Fibroblast of pulmonary artery (primary cell): Measurements from ENCODE around the gene ZNF628.
"Not testable (repeated sequence)": the region's sequence is repeated elsewhere in the genome, so short reads cannot be mapped to it uniquely, and the experiment has no call there.

Experiments
- DNase-seq: peaks from one replicate; pipeline ENCODE4 v3.0.0-alpha.2; 2010; ENCODE audit warnings: low read depth
- H3K4me3 ChIP-seq: replicated peaks from 2 replicates; pipeline ENCODE4 v1.5.1; 2011; ENCODE audit warnings: low read depth, mild to moderate bottlenecking, control low read depth, low read length, moderate library complexity
- CTCF ChIP-seq: IDR thresholded peaks from 2 replicates; pipeline ENCODE4 v1.5.1; 2011; ENCODE audit warnings: mild to moderate bottlenecking, control low read depth, low read length, inconsistent platforms; ENCODE audit errors: missing control alignments

ZNF628 gene

GRCh38 chr19:55443045-55443823 is 33.2 kb upstream of the ZNF628 start, which contains the start of gene SHISA7:
SHISA7 (minus strand) TSS chr19:55443300; CDS start chr19:55442863, 437 bp downstream.
- no peak for TF ChIP-seq CTCF
- DNase-seq: no peak
- H3K4me3 ChIP-seq: no peak within 1 kb of the TSS

DNA sequence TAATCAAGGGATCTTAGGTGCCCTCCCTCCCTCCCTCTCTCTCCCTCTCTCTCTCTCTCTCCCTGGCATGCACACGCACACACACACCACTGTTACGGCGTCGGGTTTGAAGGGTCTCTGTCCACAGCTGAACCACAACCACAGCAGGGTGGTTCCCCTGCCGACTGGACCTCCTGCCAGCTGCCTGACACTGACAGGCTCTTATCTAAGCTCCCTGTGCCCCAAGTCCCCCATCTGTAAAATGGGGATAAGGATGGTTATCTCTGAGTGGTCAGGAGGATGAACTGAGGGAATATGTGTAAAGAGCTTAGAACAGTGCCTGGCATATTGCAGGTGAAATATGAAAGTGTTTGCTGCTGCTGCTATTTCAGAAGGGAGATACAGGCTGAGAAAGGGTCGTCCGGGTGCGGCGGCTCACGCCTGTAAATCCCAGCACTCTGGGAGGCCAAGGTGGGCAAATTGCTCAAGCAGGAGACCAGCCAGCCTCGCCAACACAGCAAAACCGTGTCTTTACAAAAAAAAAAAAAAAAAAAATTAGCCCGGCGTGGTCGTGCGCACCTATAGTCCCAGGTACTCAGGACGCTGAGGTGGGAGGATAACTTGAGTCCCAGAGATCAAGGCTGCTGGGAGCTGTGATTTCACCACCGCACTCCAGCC is 32.5 kb upstream of the ZNF628 start:
- no peak for DNase-seq
- H3K4me3 ChIP-seq: no peak overlapping the region
- no peak for TF ChIP-seq CTCF

DNA sequence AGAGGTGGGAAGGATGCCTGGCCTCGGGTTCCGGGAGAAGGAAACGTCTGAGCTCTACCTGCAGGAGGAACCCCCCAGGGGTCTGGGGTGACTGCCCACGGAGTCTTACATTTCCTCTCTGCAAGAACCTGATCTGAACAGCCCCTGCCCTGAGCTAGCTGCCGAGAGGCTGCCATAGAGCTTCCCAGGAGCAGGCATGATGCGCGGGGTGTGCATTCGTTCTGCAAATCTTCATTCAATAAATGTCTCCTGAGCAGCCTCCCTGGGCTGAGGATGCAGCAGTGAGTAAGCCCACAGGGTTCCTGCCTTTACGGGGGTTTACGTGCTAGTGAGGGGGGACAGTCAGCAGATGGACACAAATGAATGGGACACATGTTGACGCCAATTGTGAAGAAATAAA is 31.8 kb upstream of the ZNF628 start:
- H3K4me3 ChIP-seq: no peak overlapping the region
- no peak for TF ChIP-seq CTCF
- DNase-seq: no peak

- no peak for DNase-seq
- no peak overlapping the region for H3K4me3 ChIP-seq
- no peak for TF ChIP-seq CTCF
Measured at GRCh38 chr19:55446060-55446459, 30.4 kb upstream of the ZNF628 start.

DNA sequence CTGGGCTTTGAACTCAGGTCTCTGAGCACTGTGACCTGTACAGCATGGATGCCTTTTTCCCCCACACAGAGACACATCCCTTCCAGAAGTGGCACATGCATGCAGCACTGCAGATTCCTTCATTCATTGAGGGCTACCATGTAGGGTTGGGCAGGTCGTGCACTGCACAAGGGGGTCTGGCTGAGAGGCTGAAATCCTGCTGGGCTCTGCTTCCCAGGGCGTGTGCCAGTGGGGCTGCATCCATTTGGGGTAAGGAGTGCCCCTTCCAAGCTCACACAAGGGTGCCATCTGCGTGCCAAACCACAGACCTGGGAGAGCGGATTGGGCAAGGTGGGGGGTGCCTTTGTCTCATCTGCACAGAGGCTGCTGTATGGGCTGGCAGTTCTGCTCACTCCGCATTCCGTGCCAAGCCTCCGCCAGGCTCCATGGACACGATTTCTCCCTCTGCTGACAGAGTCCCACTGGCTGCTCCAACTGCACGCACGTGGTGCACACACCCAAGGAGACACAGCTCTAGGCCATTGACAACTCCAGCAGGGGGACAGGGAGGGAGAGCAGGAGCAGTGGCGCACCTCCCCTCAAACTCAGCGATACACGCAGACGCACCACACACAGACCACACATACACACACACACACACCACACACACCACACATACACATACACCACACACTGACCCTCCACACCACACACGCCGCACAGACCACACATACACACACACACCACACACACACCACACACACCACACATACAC is 28.8 kb upstream of the ZNF628 start:
- H3K4me3 ChIP-seq: no peak overlapping the region
- peak; percentile 35 for DNase-seq
- no peak for TF ChIP-seq CTCF

DNA sequence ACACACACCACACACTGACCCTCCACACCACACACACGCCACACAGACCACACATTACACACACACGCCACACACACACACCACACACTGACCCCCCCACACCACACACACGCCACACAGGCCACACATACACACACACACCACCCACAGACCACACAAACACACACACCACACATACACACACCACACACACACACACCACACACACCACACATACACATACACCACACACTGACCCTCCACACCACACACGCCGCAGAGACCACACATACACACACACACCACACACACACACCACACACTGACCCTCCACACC is 28.3 kb upstream of the ZNF628 start:
- not testable (repeated sequence) for H3K4me3 ChIP-seq, DNase-seq

DNA sequence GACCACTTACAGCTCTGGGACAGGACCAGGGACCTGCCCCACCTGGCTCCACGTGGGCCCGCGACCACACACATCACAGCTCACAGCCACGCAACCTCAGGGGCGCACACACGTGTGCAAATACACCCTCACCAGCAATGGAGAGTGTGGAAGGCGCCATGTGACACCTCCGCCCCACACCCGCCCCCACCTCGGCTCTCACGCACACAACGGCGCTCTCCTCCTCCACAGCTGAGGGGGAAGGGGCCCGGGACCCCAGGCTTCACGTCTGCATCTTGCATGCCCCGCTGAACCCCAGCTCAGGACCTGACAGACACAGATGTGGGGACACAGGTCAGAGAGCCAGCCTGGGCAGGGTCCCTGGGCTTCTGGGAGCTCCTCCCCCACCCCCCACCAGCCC is 26.9 kb upstream of the ZNF628 start:
- DNase-seq: no peak
- H3K4me3 ChIP-seq: no peak overlapping the region
- no peak for TF ChIP-seq CTCF
